ENCODE results near the gene ROCK2.

DNA sequence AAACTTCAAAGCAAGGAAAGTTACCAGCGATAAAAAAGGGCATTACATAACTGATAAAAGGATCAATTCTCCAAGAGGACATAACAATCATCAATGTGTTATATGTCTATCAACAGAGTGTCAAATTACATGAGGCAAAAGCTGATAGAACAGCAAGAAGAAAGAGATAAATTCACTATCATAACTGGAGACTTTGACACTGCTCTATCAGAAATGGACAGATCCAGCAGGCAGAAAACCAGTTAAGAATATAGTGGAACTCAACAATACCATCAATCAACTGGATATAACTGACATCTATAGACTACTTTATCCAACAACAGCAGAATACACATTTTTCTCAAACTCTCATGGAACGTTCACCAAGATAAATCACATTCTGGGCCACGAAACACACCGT is 65.0 kb downstream of the ROCK2 start:
- TF ChIP-seq CTCF (IDR thresholded peaks at IDR 0.05) (no peak), POLR2A (IDR thresholded peaks at IDR 0.05; ENCODE audit: low read depth) (no peak)
